ENCODE measurements around the gene DPP4. TPM values are rescaled to one million over a fixed set of nuclear protein-coding genes. Genes with fewer than 3 reads are reported as not detected.

Gene DPP4
- total RNA-seq, 1 experiment from 2014 or later: 27.6 TPM

DNA sequence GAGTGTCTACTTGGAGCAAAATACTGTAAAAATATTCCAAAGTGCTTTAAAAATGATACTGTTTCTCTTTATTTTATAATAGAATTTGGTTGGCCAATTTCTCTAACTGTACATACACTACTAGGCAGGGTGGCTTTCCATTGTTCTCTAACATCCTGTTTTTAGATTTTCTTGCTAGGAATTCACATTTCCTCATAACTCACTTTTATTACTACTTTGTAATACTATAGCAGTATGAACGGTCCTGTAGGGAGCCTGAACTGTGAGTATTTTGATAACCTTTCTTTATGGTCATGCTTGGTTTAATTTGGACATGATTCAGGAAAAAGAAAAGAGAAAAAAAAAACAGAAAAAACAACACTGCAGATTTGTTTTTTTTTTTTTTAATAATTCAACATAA, 40.3 kb upstream of the DPP4 start:
- intact Hi-C loops (cut with micrococcal nuclease; ENCODE audit: unreplicated experiment): no loop called here
- Mint-ChIP-seq H3K36me3 (ENCODE audit: insufficient read depth, unreplicated experiment) (no peaks in the 10 kb centered on the region), H3K27ac (ENCODE audit: unreplicated experiment) (no peak overlapping the region), H3K4me3 (ENCODE audit: low read depth, unreplicated experiment) (no peak overlapping the region), H3K27me3 (ENCODE audit: unreplicated experiment) (no peaks in the 10 kb centered on the region), H3K4me1 (ENCODE audit: low read depth, unreplicated experiment) (no peaks in the 10 kb centered on the region), H3K9me3 (ENCODE audit: low read depth, unreplicated experiment) (peaks cover 6% of the 10 kb centered on the region)
- TF ChIP-seq, protein P1, sequence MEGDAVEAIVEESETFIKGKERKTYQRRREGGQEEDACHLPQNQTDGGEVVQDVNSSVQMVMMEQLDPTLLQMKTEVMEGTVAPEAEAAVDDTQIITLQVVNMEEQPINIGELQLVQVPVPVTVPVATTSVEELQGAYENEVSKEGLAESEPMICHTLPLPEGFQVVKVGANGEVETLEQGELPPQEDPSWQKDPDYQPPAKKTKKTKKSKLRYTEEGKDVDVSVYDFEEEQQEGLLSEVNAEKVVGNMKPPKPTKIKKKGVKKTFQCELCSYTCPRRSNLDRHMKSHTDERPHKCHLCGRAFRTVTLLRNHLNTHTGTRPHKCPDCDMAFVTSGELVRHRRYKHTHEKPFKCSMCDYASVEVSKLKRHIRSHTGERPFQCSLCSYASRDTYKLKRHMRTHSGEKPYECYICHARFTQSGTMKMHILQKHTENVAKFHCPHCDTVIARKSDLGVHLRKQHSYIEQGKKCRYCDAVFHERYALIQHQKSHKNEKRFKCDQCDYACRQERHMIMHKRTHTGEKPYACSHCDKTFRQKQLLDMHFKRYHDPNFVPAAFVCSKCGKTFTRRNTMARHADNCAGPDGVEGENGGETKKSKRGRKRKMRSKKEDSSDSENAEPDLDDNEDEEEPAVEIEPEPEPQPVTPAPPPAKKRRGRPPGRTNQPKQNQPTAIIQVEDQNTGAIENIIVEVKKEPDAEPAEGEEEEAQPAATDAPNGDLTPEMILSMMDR (IDR thresholded peaks at IDR 0.05; ENCODE audit: unreplicated experiment): no peak
- CTCF ChIA-PET: no interaction called here
- BruUV-seq (replicated peaks): no TSS peak
- DNase-seq: no peak

DNA sequence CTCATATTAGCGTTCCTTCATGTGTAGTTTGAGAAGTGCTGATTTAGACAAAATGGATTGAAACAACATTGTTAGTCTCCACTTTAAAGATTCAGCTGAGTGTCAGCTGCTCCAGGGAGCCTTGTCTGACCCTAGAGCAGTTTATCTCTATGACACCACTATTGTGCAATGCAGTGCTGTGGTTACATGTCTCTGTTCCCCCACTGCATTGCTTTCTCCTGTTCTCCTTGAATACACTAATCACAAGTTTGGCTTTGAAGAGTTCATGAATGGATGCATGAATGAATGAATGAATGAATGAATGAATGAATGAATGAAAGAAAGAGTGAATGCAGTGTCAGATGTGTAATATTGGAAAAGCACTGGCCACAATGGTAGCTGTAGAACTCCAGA, 39.8 kb upstream of the DPP4 start:
- H3K4me3 Mint-ChIP-seq (ENCODE audit: low read depth, unreplicated experiment): no peak overlapping the region
- H3K27ac Mint-ChIP-seq (ENCODE audit: unreplicated experiment): no peak overlapping the region
- CTCF ChIA-PET: no interaction called here
- no peaks in the 10 kb centered on the region for H3K36me3 Mint-ChIP-seq (ENCODE audit: insufficient read depth, unreplicated experiment)
- H3K27me3 Mint-ChIP-seq (ENCODE audit: unreplicated experiment): no peaks in the 10 kb centered on the region
- no peak for DNase-seq
- TF ChIP-seq, protein P1 (IDR thresholded peaks at IDR 0.05; ENCODE audit: unreplicated experiment): no peak
- no TSS peak for BruUV-seq (replicated peaks)
- no peaks in the 10 kb centered on the region for H3K4me1 Mint-ChIP-seq (ENCODE audit: low read depth, unreplicated experiment)
- intact Hi-C loops (cut with micrococcal nuclease; ENCODE audit: unreplicated experiment): no loop called here
- H3K9me3 Mint-ChIP-seq (ENCODE audit: low read depth, unreplicated experiment): peaks cover 6% of the 10 kb centered on the region

DNA sequence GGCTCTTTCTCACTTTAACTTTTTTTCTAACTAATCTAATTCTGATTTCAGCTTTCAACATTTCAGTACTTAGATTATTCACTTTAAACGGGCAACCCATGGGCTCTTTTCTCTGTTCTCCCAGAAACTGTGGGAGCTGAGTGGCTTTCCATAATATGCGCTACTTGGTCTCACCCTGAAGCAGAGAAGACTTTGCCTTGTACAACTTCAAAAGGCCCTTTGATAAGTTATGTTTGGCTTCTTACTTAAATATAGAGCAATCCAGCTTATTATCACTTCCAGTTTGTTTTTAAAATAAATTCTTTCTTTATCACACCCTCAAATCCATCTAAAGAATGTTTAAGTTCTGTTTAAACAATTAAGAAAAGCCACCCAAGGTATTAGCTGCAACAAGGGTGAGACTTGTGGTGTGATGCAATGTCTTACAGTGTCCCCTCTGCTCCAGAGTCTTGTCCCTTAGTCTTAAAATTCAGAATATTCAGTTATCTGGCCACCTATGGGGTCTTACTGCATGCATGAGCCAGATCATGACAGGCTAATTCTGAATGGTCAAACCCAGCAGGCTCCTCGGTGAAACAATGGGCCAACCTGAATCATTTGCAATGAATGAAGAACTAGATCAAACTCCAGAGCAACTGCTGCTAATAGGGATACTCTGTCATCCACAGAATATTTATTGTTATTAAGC, 39.2 kb upstream of the DPP4 start:
- Mint-ChIP-seq H3K4me3 (ENCODE audit: low read depth, unreplicated experiment) (no peak overlapping the region), H3K9me3 (ENCODE audit: low read depth, unreplicated experiment) (peaks cover 6% of the 10 kb centered on the region), H3K36me3 (ENCODE audit: insufficient read depth, unreplicated experiment) (no peaks in the 10 kb centered on the region), H3K27ac (ENCODE audit: unreplicated experiment) (no peak overlapping the region), H3K27me3 (ENCODE audit: unreplicated experiment) (no peaks in the 10 kb centered on the region), H3K4me1 (ENCODE audit: low read depth, unreplicated experiment) (peaks cover 2% of the 10 kb centered on the region)
- no TSS peak for BruUV-seq (replicated peaks)
- CTCF ChIA-PET: interaction anchor here (0.6 kb wide), 1 partner anchor 241 kb away, joined by 4 read pairs; no protein-coding TSS in a partner anchor
- TF ChIP-seq, protein P1 (IDR thresholded peaks at IDR 0.05; ENCODE audit: unreplicated experiment): no peak
- DNase-seq: no peak
- intact Hi-C loops (cut with micrococcal nuclease; ENCODE audit: unreplicated experiment): no loop called here

DNA sequence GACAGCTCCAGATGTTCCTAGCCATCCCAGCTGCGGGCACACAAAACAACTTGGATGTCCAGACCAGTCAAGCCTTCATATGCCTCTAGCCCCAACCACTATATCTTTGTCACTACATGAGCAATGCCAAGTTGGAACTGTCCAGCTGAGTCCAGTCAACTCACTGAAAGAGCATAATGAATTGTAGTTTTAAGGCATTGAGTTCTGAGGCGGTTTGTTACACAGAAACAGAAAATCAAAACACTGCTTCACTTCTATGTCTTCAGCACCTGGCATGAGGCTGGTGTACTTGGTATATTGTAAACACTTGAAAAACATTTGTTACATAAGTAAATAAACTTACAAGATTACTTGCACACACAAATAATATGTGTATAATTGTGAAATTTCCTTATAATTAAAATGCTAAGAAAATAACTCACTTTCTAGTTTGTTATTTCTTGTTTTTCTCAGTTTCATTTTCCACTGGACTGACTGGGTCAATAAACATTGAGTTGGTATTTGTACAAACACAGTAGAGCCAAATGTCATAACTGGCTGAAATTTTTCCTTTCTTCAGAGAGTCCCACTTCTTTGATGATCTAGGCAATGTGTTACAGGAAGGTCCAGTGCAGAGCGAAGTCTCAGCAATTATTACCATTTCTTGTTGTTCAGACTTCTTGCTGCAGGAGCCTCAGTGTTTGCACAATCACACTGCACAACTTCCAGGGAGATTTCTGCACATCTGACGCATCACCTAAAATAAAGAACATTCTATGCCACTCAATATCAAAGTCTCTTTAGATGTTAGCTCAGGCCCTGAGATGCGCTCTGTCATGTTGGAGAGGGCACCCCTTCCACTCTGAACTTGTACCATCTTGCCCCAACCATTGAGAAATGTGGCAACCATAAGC, 38.2 kb upstream of the DPP4 start:
- Mint-ChIP-seq H3K4me1 (ENCODE audit: low read depth, unreplicated experiment) (peaks cover 7% of the 10 kb centered on the region), H3K36me3 (ENCODE audit: insufficient read depth, unreplicated experiment) (no peaks in the 10 kb centered on the region), H3K27me3 (ENCODE audit: unreplicated experiment) (no peaks in the 10 kb centered on the region), H3K4me3 (ENCODE audit: low read depth, unreplicated experiment) (no peak overlapping the region), H3K9me3 (ENCODE audit: low read depth, unreplicated experiment) (peaks cover 6% of the 10 kb centered on the region), H3K27ac (ENCODE audit: unreplicated experiment) (no peak overlapping the region)
- BruUV-seq (replicated peaks): no TSS peak
- intact Hi-C loops (cut with micrococcal nuclease; ENCODE audit: unreplicated experiment): no loop called here
- no peak for DNase-seq
- TF ChIP-seq, protein P1 (IDR thresholded peaks at IDR 0.05; ENCODE audit: unreplicated experiment): no peak
- CTCF ChIA-PET: interaction anchor here (0.6 kb wide), 1 partner anchor 240 kb away, joined by 4 read pairs; no protein-coding TSS in a partner anchor
